Panc1 (cell line): Measurements from ENCODE around the gene SSH2.

Experiments used
- TCF7L2 ChIP-seq: IDR thresholded peaks from 2 replicates; pipeline ENCODE4 v1.6.1; 2011; ENCODE audit warnings: mild to moderate bottlenecking, low read depth, low read length, inconsistent platforms
- TF ChIP-seq, protein P1 (sequence below), 2 experiments: IDR thresholded peaks; 2 replicates each; pipeline ENCODE4 v1.6.1; 2011 to 2012; ENCODE audit warnings: low read depth in 2 of 2, control low read depth in 1 of 2, low read length in 1 of 2, mild to moderate bottlenecking in 1 of 2, moderate library complexity in 1 of 2; ENCODE audit not compliant: insufficient read depth in 1 of 2
- TF ChIP-seq, protein P2 (sequence below): fragments of 450-650 bp; IDR thresholded peaks from 2 replicates; pipeline ENCODE4 v1.5.1; 2017; ENCODE audit warnings: mild to moderate bottlenecking

DNA sequence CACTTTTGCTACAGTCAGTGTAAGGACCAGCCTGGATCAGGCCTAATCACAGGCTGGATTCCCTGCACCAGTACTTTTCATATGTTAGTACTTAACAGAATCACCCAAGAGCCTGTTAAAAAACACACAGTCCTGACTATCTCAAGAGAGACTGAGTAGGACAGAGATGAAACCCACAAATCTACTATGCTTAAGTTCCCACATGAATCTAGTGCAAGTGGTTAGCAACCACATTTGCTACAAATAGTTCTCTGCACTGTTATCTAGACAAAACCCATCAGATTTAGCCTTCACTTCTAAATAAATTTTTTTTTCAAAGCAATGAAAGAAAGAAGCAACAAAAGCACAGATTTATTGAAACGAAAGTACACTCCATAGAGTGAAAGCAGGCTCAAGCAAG lies 38.9 kb downstream of the SSH2 start:
- TF ChIP-seq, protein P1, sequence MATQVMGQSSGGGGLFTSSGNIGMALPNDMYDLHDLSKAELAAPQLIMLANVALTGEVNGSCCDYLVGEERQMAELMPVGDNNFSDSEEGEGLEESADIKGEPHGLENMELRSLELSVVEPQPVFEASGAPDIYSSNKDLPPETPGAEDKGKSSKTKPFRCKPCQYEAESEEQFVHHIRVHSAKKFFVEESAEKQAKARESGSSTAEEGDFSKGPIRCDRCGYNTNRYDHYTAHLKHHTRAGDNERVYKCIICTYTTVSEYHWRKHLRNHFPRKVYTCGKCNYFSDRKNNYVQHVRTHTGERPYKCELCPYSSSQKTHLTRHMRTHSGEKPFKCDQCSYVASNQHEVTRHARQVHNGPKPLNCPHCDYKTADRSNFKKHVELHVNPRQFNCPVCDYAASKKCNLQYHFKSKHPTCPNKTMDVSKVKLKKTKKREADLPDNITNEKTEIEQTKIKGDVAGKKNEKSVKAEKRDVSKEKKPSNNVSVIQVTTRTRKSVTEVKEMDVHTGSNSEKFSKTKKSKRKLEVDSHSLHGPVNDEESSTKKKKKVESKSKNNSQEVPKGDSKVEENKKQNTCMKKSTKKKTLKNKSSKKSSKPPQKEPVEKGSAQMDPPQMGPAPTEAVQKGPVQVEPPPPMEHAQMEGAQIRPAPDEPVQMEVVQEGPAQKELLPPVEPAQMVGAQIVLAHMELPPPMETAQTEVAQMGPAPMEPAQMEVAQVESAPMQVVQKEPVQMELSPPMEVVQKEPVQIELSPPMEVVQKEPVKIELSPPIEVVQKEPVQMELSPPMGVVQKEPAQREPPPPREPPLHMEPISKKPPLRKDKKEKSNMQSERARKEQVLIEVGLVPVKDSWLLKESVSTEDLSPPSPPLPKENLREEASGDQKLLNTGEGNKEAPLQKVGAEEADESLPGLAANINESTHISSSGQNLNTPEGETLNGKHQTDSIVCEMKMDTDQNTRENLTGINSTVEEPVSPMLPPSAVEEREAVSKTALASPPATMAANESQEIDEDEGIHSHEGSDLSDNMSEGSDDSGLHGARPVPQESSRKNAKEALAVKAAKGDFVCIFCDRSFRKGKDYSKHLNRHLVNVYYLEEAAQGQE (IDR thresholded peaks at IDR 0.05; ENCODE audit: insufficient read depth in 1 of 2, low read depth in 2 of 2, low read length in 1 of 2) = no peak
- TF ChIP-seq, protein P2, sequence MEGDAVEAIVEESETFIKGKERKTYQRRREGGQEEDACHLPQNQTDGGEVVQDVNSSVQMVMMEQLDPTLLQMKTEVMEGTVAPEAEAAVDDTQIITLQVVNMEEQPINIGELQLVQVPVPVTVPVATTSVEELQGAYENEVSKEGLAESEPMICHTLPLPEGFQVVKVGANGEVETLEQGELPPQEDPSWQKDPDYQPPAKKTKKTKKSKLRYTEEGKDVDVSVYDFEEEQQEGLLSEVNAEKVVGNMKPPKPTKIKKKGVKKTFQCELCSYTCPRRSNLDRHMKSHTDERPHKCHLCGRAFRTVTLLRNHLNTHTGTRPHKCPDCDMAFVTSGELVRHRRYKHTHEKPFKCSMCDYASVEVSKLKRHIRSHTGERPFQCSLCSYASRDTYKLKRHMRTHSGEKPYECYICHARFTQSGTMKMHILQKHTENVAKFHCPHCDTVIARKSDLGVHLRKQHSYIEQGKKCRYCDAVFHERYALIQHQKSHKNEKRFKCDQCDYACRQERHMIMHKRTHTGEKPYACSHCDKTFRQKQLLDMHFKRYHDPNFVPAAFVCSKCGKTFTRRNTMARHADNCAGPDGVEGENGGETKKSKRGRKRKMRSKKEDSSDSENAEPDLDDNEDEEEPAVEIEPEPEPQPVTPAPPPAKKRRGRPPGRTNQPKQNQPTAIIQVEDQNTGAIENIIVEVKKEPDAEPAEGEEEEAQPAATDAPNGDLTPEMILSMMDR = no peak
- TF ChIP-seq TCF7L2 = no peak
